Epithelial cell of proximal tubule (primary cell): ENCODE measurements around the gene TEAD1. TPM values are rescaled to one million over a fixed set of nuclear protein-coding genes. Genes with fewer than 3 reads are reported as not detected.

ENCODE experiments used
- DNase-seq: peaks from one replicate; pipeline ENCODE4 v3.0.0-alpha.2; 2011; ENCODE audit warnings: low read depth
- H3K4me3 ChIP-seq: 2 replicates; pipeline ENCODE4 v1.5.1; 2011; ENCODE audit warnings: low read depth, mild to moderate bottlenecking, low read length
- total RNA-seq: library from RNA; depleted of rRNA; stranded (reverse); fragments of >200 nt; gene quantifications from 2 replicates; pipeline ENCODE4 v1.2.3, GENCODE V29; 2015
- TF ChIP-seq, protein P1 (sequence below): conservative IDR thresholded peaks from 2 replicates; pipeline ENCODE4 v1.5.1; 2012; ENCODE audit warnings: low read depth, mild to moderate bottlenecking, low read length

Gene TEAD1
- total RNA-seq, 1 donor from 2014 or later: 61.9 TPM

DNA sequence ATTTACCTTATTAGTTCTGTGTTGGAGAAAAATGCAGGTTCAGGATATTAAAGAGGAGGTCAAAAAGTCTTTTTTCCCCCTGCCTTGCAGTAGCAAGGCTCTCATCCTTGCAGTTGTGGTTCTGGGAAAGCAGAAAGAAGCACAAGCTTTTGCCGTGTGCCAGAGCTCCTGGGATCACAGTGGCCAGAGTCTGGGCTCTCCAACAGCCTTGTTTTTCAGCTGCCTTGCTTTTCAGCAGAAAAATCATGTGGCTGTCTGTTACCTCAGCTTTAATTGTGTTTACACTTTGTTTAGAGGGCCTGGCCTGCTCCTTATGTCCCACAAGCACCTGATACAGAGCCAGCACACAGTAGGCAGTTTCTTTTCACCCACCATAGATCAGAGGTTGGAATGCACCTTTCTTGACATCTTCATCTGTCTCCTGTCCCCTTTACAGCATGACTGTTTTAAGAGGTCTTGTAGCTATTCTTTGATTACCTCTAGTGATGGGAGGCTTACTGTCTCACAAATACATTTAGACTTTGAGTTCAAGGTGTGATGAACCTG is 67.5 kb downstream of the TEAD1 start:
- no peak overlapping the region for H3K4me3 ChIP-seq
- TF ChIP-seq, protein P1, sequence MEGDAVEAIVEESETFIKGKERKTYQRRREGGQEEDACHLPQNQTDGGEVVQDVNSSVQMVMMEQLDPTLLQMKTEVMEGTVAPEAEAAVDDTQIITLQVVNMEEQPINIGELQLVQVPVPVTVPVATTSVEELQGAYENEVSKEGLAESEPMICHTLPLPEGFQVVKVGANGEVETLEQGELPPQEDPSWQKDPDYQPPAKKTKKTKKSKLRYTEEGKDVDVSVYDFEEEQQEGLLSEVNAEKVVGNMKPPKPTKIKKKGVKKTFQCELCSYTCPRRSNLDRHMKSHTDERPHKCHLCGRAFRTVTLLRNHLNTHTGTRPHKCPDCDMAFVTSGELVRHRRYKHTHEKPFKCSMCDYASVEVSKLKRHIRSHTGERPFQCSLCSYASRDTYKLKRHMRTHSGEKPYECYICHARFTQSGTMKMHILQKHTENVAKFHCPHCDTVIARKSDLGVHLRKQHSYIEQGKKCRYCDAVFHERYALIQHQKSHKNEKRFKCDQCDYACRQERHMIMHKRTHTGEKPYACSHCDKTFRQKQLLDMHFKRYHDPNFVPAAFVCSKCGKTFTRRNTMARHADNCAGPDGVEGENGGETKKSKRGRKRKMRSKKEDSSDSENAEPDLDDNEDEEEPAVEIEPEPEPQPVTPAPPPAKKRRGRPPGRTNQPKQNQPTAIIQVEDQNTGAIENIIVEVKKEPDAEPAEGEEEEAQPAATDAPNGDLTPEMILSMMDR: no peak
- DNase-seq: no peak

DNA sequence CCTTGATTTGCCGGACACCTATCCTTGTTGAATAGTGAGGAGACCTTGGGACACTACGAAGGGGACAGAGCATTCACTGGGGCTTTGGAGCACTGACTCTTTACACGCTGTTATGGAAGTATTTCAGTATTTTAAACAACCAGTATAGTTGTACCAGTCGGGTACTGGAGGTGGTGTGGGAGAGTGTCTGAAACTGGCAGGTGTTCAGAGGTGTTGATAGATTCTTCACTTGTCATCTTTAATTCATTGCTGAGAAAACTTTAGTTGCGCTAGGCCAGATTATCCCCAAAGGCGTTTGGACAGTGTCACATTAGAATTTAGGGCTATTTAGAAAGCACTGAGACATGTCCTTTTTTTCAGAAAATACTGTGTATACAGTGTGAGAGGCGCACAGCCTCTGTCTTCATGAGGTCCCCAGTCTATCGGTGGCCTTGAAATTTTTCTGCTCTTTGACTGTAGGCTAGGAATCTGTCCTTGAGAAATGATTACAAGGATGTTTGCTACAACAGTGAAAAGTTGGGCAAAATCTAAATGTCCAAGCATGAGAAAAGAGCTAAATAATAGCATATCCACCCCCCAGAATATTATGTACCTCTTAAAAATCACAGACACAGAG is 69.7 kb downstream of the TEAD1 start:
- TF ChIP-seq, protein P1: no peak
- no peak overlapping the region for H3K4me3 ChIP-seq
- DNase-seq: no peak

DNA sequence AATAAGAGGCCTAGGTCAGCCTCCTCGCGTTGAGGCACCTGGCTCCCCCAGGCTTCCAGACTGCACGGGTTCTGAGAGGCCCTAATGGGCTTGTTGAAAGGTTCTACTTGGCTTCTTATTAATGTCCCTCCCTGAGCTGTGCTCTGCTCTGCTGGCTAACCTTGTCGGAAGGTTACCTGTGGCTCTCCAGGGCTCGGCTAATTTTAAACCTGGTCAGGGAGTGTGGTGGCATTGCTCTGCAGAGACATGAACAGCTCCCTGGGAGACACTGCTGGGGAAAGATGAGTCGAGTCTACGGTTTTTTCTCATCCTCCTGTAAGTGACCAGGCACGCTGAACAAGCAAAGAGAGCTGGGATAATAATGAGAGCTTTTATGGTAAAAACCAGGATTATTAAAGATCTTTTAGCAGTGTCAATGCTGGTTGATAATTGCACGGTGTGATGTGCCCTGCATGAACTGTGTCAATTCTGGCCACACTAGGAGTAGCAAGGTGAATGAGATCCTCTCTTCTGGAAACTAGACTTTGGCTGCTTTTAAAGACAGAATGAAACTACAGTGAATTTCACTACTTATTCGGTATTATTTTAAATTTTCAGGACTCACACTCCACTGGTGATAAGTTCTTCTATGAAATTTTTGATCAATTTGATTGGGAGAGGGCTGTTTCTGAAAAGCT is 70.7 kb downstream of the TEAD1 start:
- H3K4me3 ChIP-seq: no peak overlapping the region
- TF ChIP-seq, protein P1: no peak
- peak; percentile 57 for DNase-seq

DNA sequence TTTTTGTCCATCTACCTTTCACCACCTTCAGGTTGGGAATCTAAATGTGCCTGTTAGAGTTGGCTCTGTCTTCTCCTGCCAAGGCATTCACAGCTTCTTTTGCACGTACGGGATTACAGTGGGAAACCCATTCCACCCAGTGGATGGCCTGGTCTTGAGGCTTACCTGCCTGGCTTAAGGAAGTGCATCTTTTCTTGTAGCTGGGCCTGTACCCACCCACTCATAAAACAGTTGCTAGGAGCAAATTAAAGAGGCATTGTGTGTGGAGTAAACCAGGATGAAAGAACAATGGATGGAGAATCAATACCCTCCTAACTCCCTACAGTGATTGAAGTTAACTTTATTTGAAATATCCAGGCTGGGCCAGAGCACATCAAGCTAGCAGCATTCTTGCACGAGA is 71.6 kb downstream of the TEAD1 start:
- TF ChIP-seq, protein P1: no peak
- no peak overlapping the region for H3K4me3 ChIP-seq
- DNase-seq: no peak

DNA sequence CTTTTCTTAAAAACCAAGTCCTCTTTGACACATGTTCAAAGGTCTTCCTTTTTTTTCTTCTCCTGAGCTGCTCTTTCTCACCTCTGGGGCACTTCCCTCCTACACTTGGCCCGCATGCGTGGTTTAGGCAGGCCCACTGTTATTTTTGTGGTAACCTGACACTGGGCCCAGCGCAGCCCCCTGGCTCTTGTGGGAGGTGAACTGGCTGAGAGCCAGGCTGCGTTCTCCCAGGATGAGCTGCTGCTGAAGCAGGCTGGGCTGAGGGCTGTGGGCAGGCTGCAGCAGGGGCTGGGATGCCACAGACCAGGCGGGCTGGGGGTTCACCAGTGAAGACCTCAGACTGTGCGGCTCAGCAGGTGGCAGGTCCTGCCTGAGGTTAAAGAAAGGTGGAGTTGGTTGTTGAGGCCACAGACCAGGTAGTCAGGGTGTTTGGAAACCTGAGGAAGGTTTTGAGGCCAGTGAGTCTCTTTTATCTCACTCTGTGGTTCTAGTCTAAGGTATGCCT is 72.4 kb downstream of the TEAD1 start:
- TF ChIP-seq, protein P1: no peak
- no peak for DNase-seq
- H3K4me3 ChIP-seq: no peak overlapping the region

DNA sequence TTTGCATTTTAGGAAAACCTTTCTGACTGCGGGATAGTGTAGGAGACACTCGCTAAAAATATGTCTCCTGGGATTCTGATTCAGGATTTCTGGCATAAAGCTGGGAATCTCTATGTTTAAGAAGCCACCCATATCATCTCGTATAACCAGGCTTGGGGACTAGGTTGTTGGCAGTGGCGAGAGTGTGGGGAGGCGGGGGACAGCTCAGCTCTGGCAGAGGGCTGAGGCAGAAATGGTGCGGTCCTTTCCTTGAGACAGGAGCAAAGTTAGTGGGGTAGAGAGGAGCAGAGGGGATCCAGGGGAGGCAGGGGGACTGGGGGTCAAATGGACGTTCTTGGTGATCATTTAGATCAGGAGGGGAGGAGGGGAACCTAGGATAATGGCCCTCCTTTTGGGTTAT is 74.3 kb downstream of the TEAD1 start:
- H3K4me3 ChIP-seq: no peak overlapping the region
- DNase-seq: no peak
- TF ChIP-seq, protein P1: no peak
